ENCODE results near the gene ITPA. TPM values are rescaled to one million over a fixed set of nuclear protein-coding genes. Genes with fewer than 3 reads are reported as not detected.

The ITPA gene
- total and polyA plus RNA-seq, 2 of the 8 experiments (the other 6 are each of a cell fraction or from before 2014, with no cell fraction given): 88.2 to 94.0 TPM

GRCh38 chr20:3173610-3174441 lies 35.5 kb upstream of the ITPA start (continued):
- TF ChIP-seq CTCF (IDR thresholded peaks at IDR 0.05; ENCODE audit: control extremely low read depth in 1 of 3, insufficient read depth in 1 of 3, low read depth in 1 of 3, low read length in 3 of 3) (peak; percentile 21 to 33 (median 30)), CHD7 (IDR thresholded peaks at IDR 0.05; ENCODE audit: insufficient replicate concordance, low read length) (no peak), USF2 (IDR thresholded peaks at IDR 0.05; ENCODE audit: low read length) (no peak), BRCA1 (IDR thresholded peaks at IDR 0.05; ENCODE audit: low read depth, low read length) (no peak), TAF1 (IDR thresholded peaks at IDR 0.05; ENCODE audit: low read depth, low read length) (peak; percentile 34; the same call in 1 of the 2 replicates)
